Measurements from ENCODE around the gene SLK. TPM values are rescaled to one million over a fixed set of nuclear protein-coding genes. Genes with fewer than 3 reads are reported as not detected.

SLK gene
- total RNA-seq, 1 donor = 48.8 TPM

DNA sequence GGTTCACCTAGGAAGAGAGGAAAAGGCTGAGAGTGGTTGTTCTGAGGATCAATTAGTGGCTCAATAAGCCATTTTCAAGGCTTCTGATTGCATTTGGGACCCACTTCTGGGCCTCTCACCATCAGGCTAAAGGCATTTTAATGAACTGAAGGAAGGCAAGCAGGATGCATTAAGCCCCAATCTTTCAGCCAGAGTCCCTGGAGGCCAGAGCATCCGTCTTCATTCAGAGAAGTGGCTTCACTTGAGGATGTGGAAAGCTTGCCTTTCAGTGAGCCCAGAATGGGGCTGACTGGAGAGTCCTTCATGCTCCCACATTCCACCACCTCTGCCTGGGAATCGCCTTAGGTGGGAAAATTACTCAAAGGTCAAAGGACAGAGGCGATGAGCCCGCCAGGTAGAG lies 76.9 kb downstream of the SLK start:
- H3K4me3 ChIP-seq (ENCODE audit: low read depth, low read length) = no peak overlapping the region
- TF ChIP-seq CTCF (IDR thresholded peaks at IDR 0.05; ENCODE audit: insufficient read depth, low read depth, low read length) = no peak
- no peak for DNase-seq (ENCODE audit: low read depth)

DNA sequence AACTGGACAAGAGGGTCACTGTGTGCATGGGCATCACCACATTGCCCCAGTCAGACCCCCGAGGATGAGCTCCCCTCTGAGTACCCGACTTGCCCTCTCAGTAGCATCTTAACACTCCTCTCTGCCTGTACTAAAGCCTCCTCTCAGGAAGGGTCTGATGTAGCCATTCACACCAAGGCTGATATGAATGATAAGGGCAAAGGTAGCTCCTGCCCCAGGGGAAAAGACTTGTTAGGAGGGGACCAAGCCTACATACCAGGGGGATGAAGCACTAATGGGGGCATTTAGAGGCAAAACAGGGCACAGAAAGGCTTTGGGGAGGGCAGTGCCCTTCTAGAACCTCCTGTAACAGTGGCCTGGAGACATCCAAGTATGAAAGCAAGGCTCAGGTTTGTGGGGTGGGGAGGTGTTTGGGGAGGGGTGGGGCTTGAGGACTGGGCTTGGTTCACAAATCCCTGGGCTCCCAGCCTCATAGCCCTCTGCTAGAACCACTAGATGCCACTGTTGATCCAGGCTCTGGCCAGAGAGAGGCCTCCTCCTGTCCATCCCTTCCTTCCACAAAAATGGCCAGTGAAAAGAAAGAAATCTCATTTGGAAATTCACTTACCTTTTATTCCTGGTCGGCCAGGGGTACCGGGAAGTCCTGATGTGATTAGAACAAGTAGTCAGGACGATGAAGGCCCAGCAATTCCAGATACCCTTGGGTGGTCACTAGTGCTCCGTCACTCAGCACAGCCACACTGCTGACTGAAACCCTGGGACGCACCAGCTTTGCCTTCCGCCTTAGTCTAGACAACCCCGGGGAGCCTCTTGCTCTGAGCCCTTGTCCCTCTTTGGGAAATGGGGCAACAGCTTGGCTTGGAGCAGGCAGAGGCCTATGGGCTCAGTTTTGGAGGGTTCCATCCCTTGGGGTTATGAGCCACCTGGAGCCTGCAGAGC lies 78.5 kb downstream of the SLK start:
- peak; percentile 75 for DNase-seq (ENCODE audit: low read depth)
- TF ChIP-seq CTCF (IDR thresholded peaks at IDR 0.05; ENCODE audit: insufficient read depth, low read depth, low read length) = peak; percentile 82
- no peak overlapping the region for H3K4me3 ChIP-seq (ENCODE audit: low read depth, low read length)

DNA sequence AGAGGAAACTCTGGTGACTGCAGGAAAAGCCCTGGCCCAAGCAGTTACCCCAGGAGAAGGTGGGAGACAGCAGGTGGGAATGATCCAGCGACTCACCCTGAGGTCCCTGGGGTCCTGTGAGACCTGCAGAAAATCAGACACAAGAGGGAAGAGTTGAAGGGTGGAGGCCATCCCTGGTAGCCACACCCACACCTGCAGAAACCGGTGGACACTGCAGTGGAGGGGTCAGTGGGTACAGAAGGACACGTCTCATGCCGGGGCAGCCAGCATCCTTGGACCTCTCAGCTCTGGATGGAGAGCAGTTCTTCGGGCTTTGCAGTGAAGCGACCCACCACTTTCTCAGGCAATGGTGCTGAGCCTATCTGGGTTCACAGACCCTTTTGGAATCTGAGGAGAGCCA lies 79.7 kb downstream of the SLK start:
- DNase-seq (ENCODE audit: low read depth) = no peak
- no peak overlapping the region for H3K4me3 ChIP-seq (ENCODE audit: low read depth, low read length)
- TF ChIP-seq CTCF (IDR thresholded peaks at IDR 0.05; ENCODE audit: insufficient read depth, low read depth, low read length) = no peak

- no peak overlapping the region for H3K4me3 ChIP-seq (ENCODE audit: low read depth, low read length)
- DNase-seq (ENCODE audit: low read depth) = peak; percentile 10
- TF ChIP-seq CTCF (IDR thresholded peaks at IDR 0.05; ENCODE audit: insufficient read depth, low read depth, low read length) = no peak
Measured at GRCh38 chr10:104049504-104050250, 82.7 kb downstream of the SLK start.

DNA sequence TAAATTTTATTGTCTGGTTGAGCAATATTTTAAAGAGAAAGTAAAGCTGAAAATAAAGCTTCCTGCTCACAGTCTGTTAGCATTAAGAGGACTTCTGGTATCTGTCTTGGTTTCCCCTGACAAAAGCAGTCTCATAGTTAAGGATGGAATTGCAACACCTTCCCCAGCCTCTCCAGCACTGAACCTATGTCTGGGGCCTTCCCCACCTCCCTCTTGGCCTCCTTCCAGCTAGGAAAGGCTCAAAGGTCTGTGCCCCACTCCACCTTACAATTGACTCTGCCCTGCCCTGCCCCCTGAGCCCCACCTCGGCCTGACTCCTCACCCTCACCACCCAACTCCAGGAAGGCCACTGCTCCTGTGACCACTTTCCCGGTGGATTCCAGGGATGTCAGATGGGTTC lies 85.5 kb downstream of the SLK start:
- no peak for TF ChIP-seq CTCF (IDR thresholded peaks at IDR 0.05; ENCODE audit: insufficient read depth, low read depth, low read length)
- DNase-seq (ENCODE audit: low read depth) = peak; percentile 69
- no peak overlapping the region for H3K4me3 ChIP-seq (ENCODE audit: low read depth, low read length)

DNA sequence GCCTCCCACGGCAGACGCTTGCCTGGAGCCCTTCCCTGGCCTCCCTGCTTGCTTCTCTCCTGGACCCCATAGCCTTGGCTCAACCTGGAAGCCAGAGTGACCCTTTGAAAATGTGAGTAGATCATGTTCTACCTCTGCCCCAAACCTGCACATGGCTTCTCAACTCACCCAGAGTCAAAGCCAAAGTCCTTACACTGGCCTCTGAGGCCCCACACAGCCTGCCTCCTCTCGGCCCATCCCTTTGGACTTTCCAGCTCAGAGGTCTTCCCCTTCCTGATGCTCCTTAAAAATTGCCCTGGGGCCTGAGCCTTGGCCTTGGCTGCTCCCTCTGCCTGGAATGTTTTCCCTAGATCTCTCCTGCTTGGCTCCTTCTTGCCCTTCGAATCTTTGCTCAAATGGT lies 86.3 kb downstream of the SLK start:
- no peak for DNase-seq (ENCODE audit: low read depth)
- no peak for TF ChIP-seq CTCF (IDR thresholded peaks at IDR 0.05; ENCODE audit: insufficient read depth, low read depth, low read length)
- H3K4me3 ChIP-seq (ENCODE audit: low read depth, low read length) = no peak overlapping the region

Measured in fibroblast of villous mesenchyme (primary cell).